Fibroblast of villous mesenchyme (primary cell): ENCODE results near the gene LRRC34. TPM values are rescaled to one million over a fixed set of nuclear protein-coding genes. Genes with fewer than 3 reads are reported as not detected.

Experiments used
- DNase-seq: peaks from one replicate; pipeline ENCODE4 v3.0.0-alpha.2; 2010; ENCODE audit warnings: low read depth
- H3K4me3 ChIP-seq: 2 replicates; pipeline ENCODE4 v1.5.1; 2011; ENCODE audit warnings: low read depth, mild to moderate bottlenecking, low read length
- CTCF ChIP-seq: IDR thresholded peaks from 2 replicates; pipeline ENCODE4 v1.5.1; 2012; ENCODE audit warnings: low read depth, mild to moderate bottlenecking, low read length; ENCODE audit not compliant: insufficient read depth
- total RNA-seq: library from RNA; depleted of rRNA; stranded (reverse); fragments of >200 nt; gene quantifications from 2 replicates; pipeline ENCODE4 v1.2.3, GENCODE V29; 2012

LRRC34 gene
- total RNA-seq, 1 donor = 4.3 TPM

GRCh38 chr3:169818316-169818715 is 5.6 kb upstream of the LRRC34 start:
- no peak for TF ChIP-seq CTCF
- H3K4me3 ChIP-seq = no peak overlapping the region
- DNase-seq = peak; percentile 18

GRCh38 chr3:169815590-169816150 is 3.0 kb upstream of the LRRC34 start:
- DNase-seq = no peak
- H3K4me3 ChIP-seq = no peak overlapping the region
- TF ChIP-seq CTCF = no peak

- H3K4me3 ChIP-seq = peak overlapping the region; percentile 62
- DNase-seq = peak; percentile 39
- TF ChIP-seq CTCF = peak; percentile 43
Measured at GRCh38 chr3:169813757-169814517, 1.2 kb upstream of the LRRC34 start.

GRCh38 chr3:169813278-169813677 is 574 bp upstream of the LRRC34 start:
- peak overlapping the region; percentile 62 for H3K4me3 ChIP-seq
- no peak for TF ChIP-seq CTCF
- DNase-seq = no peak

- H3K4me3 ChIP-seq = peak overlapping the region; percentile 62
- no peak for TF ChIP-seq CTCF
- peak; percentile 75 for DNase-seq
Measured at GRCh38 chr3:169811631-169812331, 923 bp downstream of the LRRC34 start.

GRCh38 chr3:169809230-169809795 is 3.4 kb downstream of the LRRC34 start:
- no peak for DNase-seq
- H3K4me3 ChIP-seq = no peak overlapping the region
- TF ChIP-seq CTCF = no peak
